GM23248 (cell line): Measurements from ENCODE around the gene DGKG.

Source experiments
- EZH2 ChIP-seq: fragments of 200-600 bp; sonication (generic); IDR thresholded peaks from 2 replicates; pipeline ENCODE4 v1.6.1; 2018; ENCODE audit warnings: antibody characterized with exemption, mild to moderate bottlenecking; ENCODE audit not compliant: insufficient read depth, poor library complexity, severe bottlenecking
- EZH2phosphoT487 ChIP-seq: fragments of 200-600 bp; sonication (generic); IDR thresholded peaks from 2 replicates; pipeline ENCODE4 v1.6.1; 2018; ENCODE audit warnings: antibody characterized with exemption, moderate library complexity, mild to moderate bottlenecking, low read depth; ENCODE audit not compliant: insufficient read depth

DNA sequence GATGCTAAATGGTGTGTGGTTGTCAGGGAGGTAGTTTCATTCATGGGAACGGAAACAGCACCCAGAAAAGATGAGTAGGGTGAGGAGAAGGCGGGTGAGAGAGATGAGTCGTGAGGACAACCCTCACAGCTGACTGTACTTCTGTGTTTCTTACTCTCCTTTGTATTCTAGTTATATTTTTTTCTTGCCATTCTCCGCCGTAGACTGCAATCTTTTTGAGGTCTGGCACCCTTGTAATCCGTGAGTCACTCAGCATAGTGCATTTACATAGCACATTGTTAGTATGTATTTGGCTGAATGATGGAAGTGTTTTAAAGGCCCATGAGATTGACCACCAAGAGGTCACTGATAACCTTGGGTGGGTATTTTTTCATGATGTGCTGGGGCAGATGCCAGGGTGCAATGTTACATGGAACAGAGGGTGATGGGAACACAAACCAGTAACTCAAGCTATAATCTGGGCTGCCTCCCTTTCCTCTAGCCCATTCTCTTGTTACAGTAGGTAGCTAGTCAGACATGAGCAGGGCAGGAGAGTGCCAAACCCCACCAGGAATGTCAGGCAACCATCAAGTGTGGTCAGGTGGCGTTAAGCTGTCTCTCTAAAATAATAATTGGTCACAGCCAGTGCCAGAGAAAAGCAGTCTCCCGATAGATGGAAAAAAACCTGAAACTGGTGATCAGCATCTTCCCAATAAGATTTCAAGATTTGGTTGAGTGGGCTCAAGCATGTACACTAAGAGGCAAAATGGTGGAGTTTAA is 18.8 kb upstream of the DGKG start:
- no peak for TF ChIP-seq EZH2phosphoT487
- TF ChIP-seq EZH2 = no peak
